HUES6 (cell line): ENCODE measurements around the gene SLC26A6.

Experiments
- H3K27ac ChIP-seq: 2 replicates; pipeline ENCODE4 v1.7.0; 2013; ENCODE audit warnings: low read depth, mild to moderate bottlenecking, low read length, inconsistent platforms
- H3K27me3 ChIP-seq: 2 replicates; pipeline ENCODE4 v1.6.1; 2013; ENCODE audit warnings: low read length; ENCODE audit not compliant: control insufficient read depth, insufficient read depth
- H3K36me3 ChIP-seq: 2 replicates; pipeline ENCODE4 v1.6.1; 2013; ENCODE audit warnings: low read length; ENCODE audit not compliant: control insufficient read depth, insufficient read depth
- H3K4me1 ChIP-seq: 2 replicates; pipeline ENCODE4 v1.6.1; 2013; ENCODE audit warnings: low read length; ENCODE audit not compliant: control insufficient read depth, insufficient read depth
- H3K4me3 ChIP-seq: 2 replicates; pipeline ENCODE4 v1.5.1; 2013; ENCODE audit warnings: low read depth, low read length
- H3K9ac ChIP-seq: one replicate; pipeline ENCODE4 v1.6.1; 2013; ENCODE audit warnings: mild to moderate bottlenecking, low read length
- H3K9me3 ChIP-seq: 2 replicates; pipeline ENCODE4 v1.6.1; 2013; ENCODE audit warnings: low read depth, low read length; ENCODE audit not compliant: control insufficient read depth, insufficient read depth

The SLC26A6 gene

GRCh38 chr3:48642605-48643004 is 7.3 kb upstream of the SLC26A6 start:
- Histone ChIP-seq H3K27ac (no peak overlapping the region), H3K36me3 (peaks cover 84% of the 10 kb centered on the region)

DNA sequence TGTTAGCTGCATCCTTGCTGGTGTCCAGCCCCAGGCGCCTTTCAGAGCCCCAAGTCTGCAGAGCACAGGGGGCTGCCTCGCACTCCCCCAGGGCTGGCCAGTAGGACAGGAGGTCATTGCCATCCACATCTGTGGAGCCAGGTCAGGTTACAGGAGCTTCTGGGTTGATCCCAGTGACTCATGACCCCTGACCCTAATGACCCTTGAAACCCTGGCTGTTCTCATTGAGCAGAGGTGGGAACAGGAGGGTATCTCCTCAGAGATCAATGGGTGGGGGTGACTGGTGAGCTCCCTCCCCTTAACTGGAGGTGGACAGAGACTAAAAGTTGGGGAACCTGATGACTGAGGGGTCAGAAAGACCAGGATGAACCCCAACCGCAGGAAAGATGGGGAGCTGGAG is 6.1 kb upstream of the SLC26A6 start:
- Histone ChIP-seq H3K4me1 (peaks cover 11% of the 10 kb centered on the region), H3K9me3 (no peaks in the 10 kb centered on the region), H3K36me3 (peaks cover 78% of the 10 kb centered on the region), H3K9ac (no peak overlapping the region), H3K27ac (no peak overlapping the region), H3K4me3 (no peak overlapping the region), H3K27me3 (no peaks in the 10 kb centered on the region)

More at GRCh38 chr3:48642605-48643004, 7.3 kb upstream of the SLC26A6 start:
- no peaks in the 10 kb centered on the region; the same call in 1 of the 2 replicates for H3K4me1 ChIP-seq
- H3K27me3 ChIP-seq = no peaks in the 10 kb centered on the region
- H3K4me3 ChIP-seq = no peak overlapping the region
- no peaks in the 10 kb centered on the region for H3K9me3 ChIP-seq
- H3K9ac ChIP-seq = no peak overlapping the region

- H3K9ac ChIP-seq = no peak overlapping the region
- H3K4me3 ChIP-seq = no peak overlapping the region
- H3K4me1 ChIP-seq = peaks cover 17% of the 10 kb centered on the region
- H3K9me3 ChIP-seq = no peaks in the 10 kb centered on the region
- H3K27ac ChIP-seq = no peak overlapping the region
- peaks cover 65% of the 10 kb centered on the region for H3K36me3 ChIP-seq
- H3K27me3 ChIP-seq = no peaks in the 10 kb centered on the region
Measured at GRCh38 chr3:48639944-48640606, 4.8 kb upstream of the SLC26A6 start.

- no peaks in the 10 kb centered on the region for H3K27me3 ChIP-seq
- H3K9ac ChIP-seq = no peak overlapping the region
- peaks cover 24% of the 10 kb centered on the region for H3K4me1 ChIP-seq
- no peaks in the 10 kb centered on the region for H3K9me3 ChIP-seq
- H3K27ac ChIP-seq = no peak overlapping the region
- peaks cover 54% of the 10 kb centered on the region for H3K36me3 ChIP-seq
- no peak overlapping the region for H3K4me3 ChIP-seq
Measured at GRCh38 chr3:48637305-48637704, 2.0 kb upstream of the SLC26A6 start.

GRCh38 chr3:48636149-48636655 is 941 bp upstream of the SLC26A6 start:
- H3K36me3 ChIP-seq = peaks cover 54% of the 10 kb centered on the region
- no peaks in the 10 kb centered on the region for H3K9me3 ChIP-seq
- H3K27ac ChIP-seq = peak overlapping the region; percentile 80; the same call in 1 of the 2 replicates
- peak overlapping the region; percentile 93 for H3K4me3 ChIP-seq
- H3K4me1 ChIP-seq = peaks cover 24% of the 10 kb centered on the region
- no peaks in the 10 kb centered on the region for H3K27me3 ChIP-seq
- H3K9ac ChIP-seq = peak overlapping the region; percentile 80

- Histone ChIP-seq H3K27me3 (no peaks in the 10 kb centered on the region), H3K9ac (peak overlapping the region; percentile 80), H3K36me3 (peaks cover 54% of the 10 kb centered on the region), H3K9me3 (no peaks in the 10 kb centered on the region), H3K4me1 (peaks cover 24% of the 10 kb centered on the region), H3K4me3 (peak overlapping the region; percentile 93), H3K27ac (peak overlapping the region; percentile 54; the same call in 1 of the 2 replicates)
Measured at GRCh38 chr3:48634661-48635221, 520 bp downstream of the SLC26A6 start.

GRCh38 chr3:48633743-48634142 is 1.5 kb downstream of the SLC26A6 start:
- Histone ChIP-seq H3K27me3 (no peaks in the 10 kb centered on the region), H3K9me3 (no peaks in the 10 kb centered on the region), H3K4me3 (peak overlapping the region; percentile 93; the same call in 1 of the 2 replicates), H3K27ac (no peak overlapping the region), H3K36me3 (peaks cover 54% of the 10 kb centered on the region), H3K9ac (peak overlapping the region; percentile 36), H3K4me1 (peaks cover 24% of the 10 kb centered on the region)

- H3K9ac ChIP-seq = no peak overlapping the region
- H3K4me1 ChIP-seq = peaks cover 24% of the 10 kb centered on the region
- no peak overlapping the region for H3K4me3 ChIP-seq
- no peak overlapping the region for H3K27ac ChIP-seq
- no peaks in the 10 kb centered on the region for H3K9me3 ChIP-seq
- peaks cover 59% of the 10 kb centered on the region for H3K36me3 ChIP-seq
- no peaks in the 10 kb centered on the region for H3K27me3 ChIP-seq
Measured at GRCh38 chr3:48633256-48633655, 2.0 kb downstream of the SLC26A6 start.

GRCh38 chr3:48631516-48632448 is 3.5 kb downstream of the SLC26A6 start:
- peaks cover 70% of the 10 kb centered on the region for H3K36me3 ChIP-seq
- H3K9ac ChIP-seq = no peak overlapping the region
- H3K27ac ChIP-seq = no peak overlapping the region
- H3K4me1 ChIP-seq = peaks cover 16% of the 10 kb centered on the region
- H3K27me3 ChIP-seq = no peaks in the 10 kb centered on the region
- no peak overlapping the region for H3K4me3 ChIP-seq
- H3K9me3 ChIP-seq = no peaks in the 10 kb centered on the region

- Histone ChIP-seq H3K36me3 (peaks cover 80% of the 10 kb centered on the region), H3K9ac (no peak overlapping the region), H3K9me3 (no peaks in the 10 kb centered on the region), H3K4me3 (no peak overlapping the region), H3K4me1 (peaks cover 7% of the 10 kb centered on the region; the same call in 1 of the 2 replicates), H3K27ac (no peak overlapping the region), H3K27me3 (no peaks in the 10 kb centered on the region)
Measured at GRCh38 chr3:48630833-48631232, 4.4 kb downstream of the SLC26A6 start.
